GM19043 (cell line): ENCODE measurements around the gene AKAP5.
A peak's percentile ranks its signal among the peaks of the same experiment; 100 is the strongest.
"Not testable (repeated sequence)": the region's sequence is repeated elsewhere in the genome, so short reads cannot be mapped to it uniquely, and the experiment has no call there.

ENCODE experiments used
- ATAC-seq: cut with Tn5 transposase; IDR thresholded peaks from one replicate; pipeline ENCODE4 v1.9.1; 2021; ENCODE audit warnings: low read depth; ENCODE audit not compliant: unreplicated experiment

AKAP5 gene

GRCh38 chr14:64501411-64502171 lies 36.3 kb downstream of the AKAP5 start:
- ATAC-seq: no peak

- ATAC-seq: no peak
Measured at GRCh38 chr14:64502456-64502855, 37.2 kb downstream of the AKAP5 start.

GRCh38 chr14:64502887-64503433 lies 37.7 kb downstream of the AKAP5 start:
- peak; percentile 0 for ATAC-seq

- peak; percentile 48 for ATAC-seq
Measured at GRCh38 chr14:64503434-64504309, 38.4 kb downstream of the AKAP5 start, which contains the start of gene ZBTB25. Gene ZBTB25, minus strand, starts transcription at chr14:64503838. Its CDS starts 13,305 bp downstream, at chr14:64490533.

- ATAC-seq: no peak
Measured at GRCh38 chr14:64504310-64504896, 39.1 kb downstream of the AKAP5 start, which contains the start of gene ZBTB1. Gene ZBTB1, plus strand, starts transcription at chr14:64504770. Its CDS starts 16,735 bp downstream, at chr14:64521505.

GRCh38 chr14:64504897-64505794 lies 39.8 kb downstream of the AKAP5 start:
- ATAC-seq: peak; percentile 28

GRCh38 chr14:64506721-64507120 lies 41.4 kb downstream of the AKAP5 start:
- ATAC-seq: no peak

- ATAC-seq: no peak
Measured at GRCh38 chr14:64507376-64508156, 42.3 kb downstream of the AKAP5 start.

GRCh38 chr14:64508215-64508776 lies 43.0 kb downstream of the AKAP5 start:
- ATAC-seq: no peak

- no peak for ATAC-seq
Measured at GRCh38 chr14:64509036-64509435, 43.7 kb downstream of the AKAP5 start.

- no peak for ATAC-seq
Measured at GRCh38 chr14:64510825-64511671, 45.7 kb downstream of the AKAP5 start.

- no peak for ATAC-seq
Measured at GRCh38 chr14:64513271-64513670, 48.0 kb downstream of the AKAP5 start.

- no peak for ATAC-seq
Measured at GRCh38 chr14:64515053-64515452, 49.8 kb downstream of the AKAP5 start.

- ATAC-seq: no peak
Measured at GRCh38 chr14:64516969-64517368, 51.7 kb downstream of the AKAP5 start.

GRCh38 chr14:64517667-64518066 lies 52.4 kb downstream of the AKAP5 start:
- not testable (repeated sequence) for ATAC-seq

- ATAC-seq: no peak
Measured at GRCh38 chr14:64518229-64518628, 52.9 kb downstream of the AKAP5 start.

- ATAC-seq: no peak
Measured at GRCh38 chr14:64520699-64521098, 55.4 kb downstream of the AKAP5 start.
